Activated CD8-positive, alpha-beta memory T cell treated with anti-CD3 and anti-CD28 coated beads, Interleukin-2, amount 50 U/mL, for 4 hours (primary cell): ENCODE data around the gene ZNF638.
A peak's percentile ranks its signal among the peaks of the same experiment; 100 is the strongest.
"Not testable (repeated sequence)": the region's sequence is repeated elsewhere in the genome, so short reads cannot be mapped to it uniquely, and the experiment has no call there.

ENCODE experiments used
- DNase-seq: peaks from one replicate; pipeline ENCODE4 v3.0.0-alpha.2; 2020

The ZNF638 gene

GRCh38 chr2:71402427-71402826 lies 70.8 kb downstream of the ZNF638 start:
- DNase-seq: no peak

GRCh38 chr2:71409611-71410010 lies 78.0 kb downstream of the ZNF638 start:
- DNase-seq: no peak

GRCh38 chr2:71410696-71411095 lies 79.1 kb downstream of the ZNF638 start:
- DNase-seq: no peak

GRCh38 chr2:71416866-71417265 lies 85.3 kb downstream of the ZNF638 start:
- DNase-seq: peak; percentile 19

- DNase-seq: no peak
Measured at GRCh38 chr2:71417300-71418202, 86.0 kb downstream of the ZNF638 start.

GRCh38 chr2:71419145-71419544 lies 87.6 kb downstream of the ZNF638 start:
- no peak for DNase-seq

- DNase-seq: no peak
Measured at GRCh38 chr2:71419976-71420375, 88.4 kb downstream of the ZNF638 start.

- no peak for DNase-seq
Measured at GRCh38 chr2:71422786-71423185, 91.2 kb downstream of the ZNF638 start.

- DNase-seq: no peak
Measured at GRCh38 chr2:71423817-71424420, 92.3 kb downstream of the ZNF638 start.

- DNase-seq: no peak
Measured at GRCh38 chr2:71426721-71427120, 95.1 kb downstream of the ZNF638 start.

- no peak for DNase-seq
Measured at GRCh38 chr2:71428472-71429383, 97.1 kb downstream of the ZNF638 start.

GRCh38 chr2:71445142-71445541 lies 113.6 kb downstream of the ZNF638 start:
- DNase-seq: not testable (repeated sequence)

- no peak for DNase-seq
Measured at GRCh38 chr2:71446505-71446904, 114.9 kb downstream of the ZNF638 start.

GRCh38 chr2:71449343-71449742 lies 117.8 kb downstream of the ZNF638 start:
- no peak for DNase-seq

GRCh38 chr2:71451705-71452104 lies 120.1 kb downstream of the ZNF638 start:
- no peak for DNase-seq

GRCh38 chr2:71452565-71452964 lies 121.0 kb downstream of the ZNF638 start:
- DNase-seq: no peak

GRCh38 chr2:71453404-71454220 lies 122.0 kb downstream of the ZNF638 start, which contains the start of gene DYSF:
Gene DYSF (plus strand): TSS chr2:71453561.
- no peak for DNase-seq

GRCh38 chr2:71454221-71455010 lies 122.8 kb downstream of the ZNF638 start:
- DNase-seq: no peak

GRCh38 chr2:71455011-71455740 lies 123.6 kb downstream of the ZNF638 start:
- no peak for DNase-seq

GRCh38 chr2:71455741-71456569 lies 124.4 kb downstream of the ZNF638 start:
- no peak for DNase-seq
